ENCODE data around the gene CFH. TPM values are rescaled to one million over a fixed set of nuclear protein-coding genes. Genes with fewer than 3 reads are reported as not detected.

Gene CFH
- polyA plus RNA-seq, 3 donors: 0.03 to 1.1 (median 0.36) TPM

DNA sequence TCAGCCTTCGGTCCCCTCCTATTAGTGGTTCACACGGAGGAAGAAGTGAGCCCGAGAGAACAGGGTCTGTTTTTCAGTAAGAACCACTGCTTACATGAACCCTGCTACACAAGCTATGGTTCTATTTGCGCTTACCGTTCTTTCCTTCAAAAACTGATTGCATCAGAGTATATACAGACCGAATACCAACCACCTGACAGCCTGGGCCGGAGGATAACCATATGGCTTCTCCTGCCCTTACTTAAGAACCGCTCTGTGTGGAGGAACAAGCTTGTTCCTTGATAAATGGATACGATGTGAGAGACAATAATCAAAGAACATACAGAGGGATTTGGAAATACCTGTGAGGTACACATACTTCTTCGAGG, 42.5 kb upstream of the CFH start:
- no peak overlapping the region for H3K4me2 ChIP-seq (replicated peaks; ENCODE audit: extremely low read depth, low read length, poor library complexity, severe bottlenecking)
- intact Hi-C loops (cut with micrococcal nuclease): no loop called here
- TF ChIP-seq, protein P1, sequence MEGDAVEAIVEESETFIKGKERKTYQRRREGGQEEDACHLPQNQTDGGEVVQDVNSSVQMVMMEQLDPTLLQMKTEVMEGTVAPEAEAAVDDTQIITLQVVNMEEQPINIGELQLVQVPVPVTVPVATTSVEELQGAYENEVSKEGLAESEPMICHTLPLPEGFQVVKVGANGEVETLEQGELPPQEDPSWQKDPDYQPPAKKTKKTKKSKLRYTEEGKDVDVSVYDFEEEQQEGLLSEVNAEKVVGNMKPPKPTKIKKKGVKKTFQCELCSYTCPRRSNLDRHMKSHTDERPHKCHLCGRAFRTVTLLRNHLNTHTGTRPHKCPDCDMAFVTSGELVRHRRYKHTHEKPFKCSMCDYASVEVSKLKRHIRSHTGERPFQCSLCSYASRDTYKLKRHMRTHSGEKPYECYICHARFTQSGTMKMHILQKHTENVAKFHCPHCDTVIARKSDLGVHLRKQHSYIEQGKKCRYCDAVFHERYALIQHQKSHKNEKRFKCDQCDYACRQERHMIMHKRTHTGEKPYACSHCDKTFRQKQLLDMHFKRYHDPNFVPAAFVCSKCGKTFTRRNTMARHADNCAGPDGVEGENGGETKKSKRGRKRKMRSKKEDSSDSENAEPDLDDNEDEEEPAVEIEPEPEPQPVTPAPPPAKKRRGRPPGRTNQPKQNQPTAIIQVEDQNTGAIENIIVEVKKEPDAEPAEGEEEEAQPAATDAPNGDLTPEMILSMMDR (IDR thresholded peaks at IDR 0.05): no peak
- H3K4me1 Mint-ChIP-seq: peaks cover 10% of the 10 kb centered on the region
- WGBS (ENCODE audit: insufficient coverage): 33% methylated on average over 3 of the region's 10 CpGs
- no peaks in the 10 kb centered on the region for H3K36me3 Mint-ChIP-seq
- no peaks in the 10 kb centered on the region for H3K36me3 ChIP-seq (replicated peaks in 1 of 2; ENCODE audit: control insufficient read depth in 1 of 2, insufficient read depth in 2 of 2, low read length in 2 of 2)
- H3K9me3 Mint-ChIP-seq: peaks cover 2 to 10% (median 4%) of the 10 kb centered on the region in 7 donors
- no peak overlapping the region for H3K27ac ChIP-seq (ENCODE audit: low read depth in 1 of 2, low read length in 2 of 2)
- H3K9ac ChIP-seq (ENCODE audit: insufficient read depth, low read length, poor library complexity, severe bottlenecking): no peak overlapping the region
- peak overlapping the region in 1 of 2 donors; percentile 85 for H3K4me3 Mint-ChIP-seq
- peaks cover 0 to 15% of the 10 kb centered on the region in 2 donors for H3K9me3 ChIP-seq (replicated peaks in 1 of 2; ENCODE audit: control insufficient read depth in 1 of 2, insufficient read depth in 1 of 2, low read length in 2 of 2)
- peaks cover 3 to 10% of the 10 kb centered on the region in 2 donors for H3K4me1 ChIP-seq (ENCODE audit: control insufficient read depth in 1 of 2, insufficient read depth in 2 of 2, low read length in 2 of 2)
- peaks cover 18 to 31% of the 10 kb centered on the region in 2 donors for H3K27me3 ChIP-seq (ENCODE audit: control insufficient read depth in 2 of 2, insufficient read depth in 2 of 2, low read length in 2 of 2)
- no peak for DNase-seq
- H3K27me3 Mint-ChIP-seq (ENCODE audit: low read depth in 3 of 3): peaks cover 26 to 32% (median 29%) of the 10 kb centered on the region in 3 donors
- H3K4me3 ChIP-seq (replicated peaks in 1 of 3; ENCODE audit: low read depth in 2 of 3, low read length in 3 of 3): no peak overlapping the region
- H4K20me1 ChIP-seq (ENCODE audit: insufficient read depth, low read length): no peaks in the 10 kb centered on the region
- H2AFZ ChIP-seq (ENCODE audit: insufficient read depth, low read depth, low read length, poor library complexity, severe bottlenecking): no peak overlapping the region
- no peak overlapping the region for H3K27ac Mint-ChIP-seq
- H3K79me2 ChIP-seq (ENCODE audit: insufficient read depth, low read length): no peaks in the 10 kb centered on the region

DNA sequence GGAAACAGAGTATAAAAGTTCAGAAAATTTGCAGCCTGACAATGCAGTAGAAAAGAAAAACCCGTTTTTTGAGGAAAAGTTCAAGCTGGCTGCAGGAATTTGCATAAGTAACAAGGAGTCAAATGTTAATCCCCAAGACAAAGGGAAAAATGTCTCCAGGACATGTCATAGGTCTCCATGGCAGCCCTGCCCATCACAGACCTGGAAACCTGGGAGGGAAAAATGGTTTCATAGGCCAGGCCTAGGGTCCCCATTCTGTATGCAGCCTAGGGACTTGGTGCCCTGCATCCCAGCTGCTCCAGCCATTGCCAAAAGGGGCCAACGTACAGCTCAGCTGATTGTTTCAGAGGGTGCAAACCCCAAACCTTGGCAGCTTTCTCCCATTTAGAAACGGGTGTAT, 40.0 kb upstream of the CFH start:
- Histone ChIP-seq H3K4me2 (replicated peaks; ENCODE audit: extremely low read depth, low read length, poor library complexity, severe bottlenecking) (no peak overlapping the region), H3K9ac (ENCODE audit: insufficient read depth, low read length, poor library complexity, severe bottlenecking) (no peak overlapping the region), H3K27me3 (ENCODE audit: control insufficient read depth in 2 of 2, insufficient read depth in 2 of 2, low read length in 2 of 2) (peaks cover 18 to 31% of the 10 kb centered on the region in 2 donors), H4K20me1 (ENCODE audit: insufficient read depth, low read length) (no peaks in the 10 kb centered on the region), H3K79me2 (ENCODE audit: insufficient read depth, low read length) (no peaks in the 10 kb centered on the region), H3K4me1 (ENCODE audit: control insufficient read depth in 1 of 2, insufficient read depth in 2 of 2, low read length in 2 of 2) (peaks cover 3 to 10% of the 10 kb centered on the region in 2 donors), H3K4me3 (replicated peaks in 1 of 3; ENCODE audit: low read depth in 2 of 3, low read length in 3 of 3) (no peak overlapping the region), H3K9me3 (replicated peaks in 1 of 2; ENCODE audit: control insufficient read depth in 1 of 2, insufficient read depth in 1 of 2, low read length in 2 of 2) (peaks cover 0 to 15% of the 10 kb centered on the region in 2 donors), H3K36me3 (replicated peaks in 1 of 2; ENCODE audit: control insufficient read depth in 1 of 2, insufficient read depth in 2 of 2, low read length in 2 of 2) (no peaks in the 10 kb centered on the region), H2AFZ (ENCODE audit: insufficient read depth, low read depth, low read length, poor library complexity, severe bottlenecking) (no peak overlapping the region), H3K27ac (ENCODE audit: low read depth in 1 of 2, low read length in 2 of 2) (no peak overlapping the region)
- no peak for DNase-seq
- 66% methylated on average over 2 of the region's 3 CpGs for whole genome bisulfite sequencing (ENCODE audit: insufficient coverage)
- H3K4me1 Mint-ChIP-seq: peaks cover 10% of the 10 kb centered on the region
- peaks cover 2 to 10% (median 3%) of the 10 kb centered on the region in 7 donors for H3K9me3 Mint-ChIP-seq
- H3K27ac Mint-ChIP-seq: no peak overlapping the region
- intact Hi-C loops (cut with micrococcal nuclease): no loop called here
- TF ChIP-seq, protein P1 (IDR thresholded peaks at IDR 0.05): no peak
- no peak overlapping the region for H3K4me3 Mint-ChIP-seq
- no peaks in the 10 kb centered on the region for H3K36me3 Mint-ChIP-seq
- H3K27me3 Mint-ChIP-seq (ENCODE audit: low read depth in 3 of 3): peaks cover 26 to 31% (median 28%) of the 10 kb centered on the region in 3 donors

Data from CD14-positive monocyte (primary cell).